NCI-H2029 treated with DMSO at 0.1 percent for 48 hours (cell line): Measurements from ENCODE around the gene WHRN.

Experiments used
- DNase-seq: peaks from one replicate; lab custom pipeline; 2025; lab: John Stamatoyannopoulos, UW

WHRN gene

DNA sequence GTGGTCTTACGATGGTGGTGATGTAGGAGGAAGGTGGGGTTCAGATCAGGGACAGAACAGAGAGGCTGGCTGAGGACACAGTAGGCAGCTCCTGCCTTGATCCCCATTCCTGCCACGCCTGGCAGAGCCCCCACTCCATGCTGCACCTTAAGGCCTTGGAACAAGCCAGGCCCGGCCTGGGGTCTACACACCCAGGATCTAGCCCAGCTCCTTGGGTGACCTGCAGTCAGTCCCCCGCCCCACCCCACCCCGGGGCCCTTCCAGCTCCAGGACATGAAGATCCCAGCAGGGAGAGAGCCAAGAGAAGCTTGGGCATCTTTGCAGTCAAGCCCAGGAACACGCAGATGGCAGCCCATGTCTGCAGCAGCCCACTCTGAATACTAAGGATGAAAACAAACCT, 34.7 kb downstream of the WHRN start:
- no peak for DNase-seq

DNA sequence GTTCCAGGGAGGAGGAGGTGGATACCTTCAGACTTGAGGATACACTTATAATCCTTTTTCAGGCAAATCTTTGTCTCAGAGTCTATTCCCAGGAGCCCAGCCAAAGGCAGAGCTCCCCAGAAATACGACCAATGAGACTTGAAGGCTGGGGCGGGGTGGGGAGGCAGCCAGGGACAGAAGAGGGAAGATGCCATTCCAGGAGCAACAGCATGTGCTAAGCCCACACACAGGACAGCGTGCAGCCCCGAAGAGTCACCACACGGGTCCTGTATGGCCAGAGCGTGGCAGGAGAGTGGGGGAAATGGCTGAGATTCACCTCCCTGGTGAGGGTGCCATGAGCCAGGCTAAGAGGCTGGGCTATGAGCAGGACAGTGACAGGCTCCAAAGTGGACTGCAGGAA, 35.2 kb downstream of the WHRN start:
- DNase-seq: no peak

DNA sequence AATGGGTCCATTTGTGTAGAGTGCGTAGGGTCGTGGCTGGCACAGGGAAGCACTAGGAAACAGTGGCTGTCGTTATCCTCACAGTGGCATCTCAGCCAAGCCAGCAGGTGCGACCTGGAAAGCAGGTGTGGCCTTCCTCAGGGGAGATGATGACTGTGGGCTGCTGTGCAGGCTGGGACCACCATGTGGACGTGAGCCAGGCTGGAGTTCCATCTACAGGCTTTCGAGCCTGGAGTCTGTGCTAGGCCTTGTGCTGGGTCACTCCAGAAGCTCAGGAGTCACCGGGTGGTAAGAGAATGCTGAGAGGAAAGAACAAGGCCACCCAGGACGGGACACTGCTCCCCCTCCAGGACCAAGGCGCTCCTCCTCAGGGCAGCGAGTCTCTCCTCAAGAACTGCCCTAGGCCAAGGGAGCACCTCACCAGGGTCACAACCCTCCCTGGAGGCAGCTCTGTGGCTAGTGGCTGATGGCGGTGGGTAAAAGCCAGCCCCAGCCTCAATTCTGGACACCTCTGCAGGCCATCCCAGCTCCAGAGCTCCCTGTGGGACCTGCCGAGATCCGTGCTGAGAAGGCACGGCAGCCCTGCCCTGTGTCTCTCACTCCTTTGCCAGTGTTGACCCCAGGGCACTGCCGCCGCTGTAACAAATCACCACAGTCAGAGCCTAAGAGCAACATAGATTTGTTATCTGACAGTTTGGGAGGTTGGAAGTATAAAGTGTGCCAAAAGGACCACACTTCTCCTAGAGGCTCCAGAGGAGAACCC, 36.0 kb downstream of the WHRN start:
- no peak for DNase-seq

DNA sequence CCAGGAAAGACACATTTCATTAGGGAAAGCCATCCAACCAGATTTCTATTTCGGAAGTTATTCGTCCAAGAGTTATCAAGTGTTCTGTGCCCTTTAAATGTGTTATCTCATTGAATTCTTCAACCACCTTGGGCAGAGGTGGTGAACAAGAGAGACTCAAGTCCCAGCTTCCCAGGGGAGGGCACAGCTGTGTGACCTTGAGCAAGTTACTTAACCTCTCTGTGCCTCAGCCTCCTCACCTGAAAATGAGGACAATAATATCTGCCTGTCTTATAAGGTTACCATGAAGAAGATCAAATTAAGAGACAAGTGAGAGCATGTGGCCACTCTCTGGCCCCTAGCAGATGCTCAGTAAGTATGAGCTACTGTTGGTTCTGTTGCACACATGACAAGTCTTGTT, 37.4 kb downstream of the WHRN start:
- no peak for DNase-seq

DNA sequence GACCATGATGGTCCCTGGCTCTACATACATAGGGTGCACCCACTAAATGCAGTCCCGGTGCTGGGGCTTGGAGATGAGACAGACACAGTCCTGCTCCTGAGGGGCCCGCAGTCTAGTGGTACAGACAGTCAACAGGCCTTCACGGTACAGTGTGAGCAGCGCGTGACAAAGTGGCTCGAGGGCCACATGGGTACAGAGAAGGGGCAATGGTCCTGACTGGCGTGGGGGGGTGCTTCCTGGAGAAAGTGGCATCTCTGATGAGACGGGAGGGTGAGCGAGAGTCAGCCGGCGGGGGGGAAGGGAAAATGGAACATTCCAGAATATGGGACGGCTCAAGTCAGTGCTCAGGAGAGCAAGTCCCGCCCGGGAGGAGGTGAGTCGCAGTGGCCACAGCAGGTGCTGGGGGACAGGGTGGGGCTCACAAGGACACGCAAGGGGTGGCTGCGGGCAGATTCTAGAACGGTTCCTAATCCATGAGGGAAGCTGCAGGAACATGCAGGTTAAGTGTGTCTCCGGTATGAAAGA, 38.0 kb downstream of the WHRN start:
- no peak for DNase-seq

DNA sequence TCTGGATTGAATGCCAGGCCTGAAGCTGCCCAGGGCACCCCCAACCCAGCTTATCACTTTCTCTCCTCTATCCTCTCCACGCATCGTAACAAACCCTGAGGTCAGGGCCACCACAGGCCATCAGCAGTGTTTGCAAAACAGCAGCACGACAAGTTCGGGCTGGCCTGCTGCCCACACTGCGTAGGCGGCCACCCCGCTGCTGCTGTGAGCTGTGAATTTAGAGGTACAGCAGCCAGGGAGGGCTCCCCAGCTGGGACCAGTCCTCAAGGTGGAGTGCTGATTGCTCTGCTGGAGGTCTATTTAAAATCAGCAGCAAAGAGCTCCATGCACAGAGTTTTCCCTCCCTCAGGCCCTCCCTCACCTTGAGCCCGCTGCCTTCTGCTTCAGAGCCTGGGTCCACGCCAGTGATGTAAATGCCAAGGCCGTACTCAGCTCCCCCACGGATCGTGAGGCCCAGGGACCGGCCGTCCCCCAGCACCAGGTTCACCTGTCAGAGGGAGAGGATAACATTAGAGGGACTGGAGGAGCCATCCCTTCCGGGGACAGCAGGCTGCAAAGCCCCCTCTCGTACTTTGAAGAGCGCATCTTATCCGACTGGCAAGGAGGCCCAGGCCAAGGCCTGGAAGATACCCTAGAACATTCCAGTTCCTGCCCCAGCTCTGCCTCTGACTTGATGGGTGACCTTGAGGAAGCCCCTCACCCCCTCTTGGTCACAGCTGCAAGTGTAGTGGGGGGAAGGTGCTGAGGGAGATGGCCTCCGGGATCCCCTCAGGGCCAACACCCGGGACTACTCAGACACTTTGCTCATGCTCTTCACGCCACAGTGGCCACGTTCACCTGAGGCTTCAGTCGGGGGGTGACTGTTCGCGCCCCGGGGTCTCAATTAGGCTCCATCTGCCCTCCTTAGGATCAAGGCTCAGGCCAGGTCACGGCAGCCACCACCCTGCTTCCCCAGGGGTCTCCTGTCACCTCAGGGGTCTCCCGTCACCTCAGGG, 39.1 kb downstream of the WHRN start:
- no peak for DNase-seq

DNA sequence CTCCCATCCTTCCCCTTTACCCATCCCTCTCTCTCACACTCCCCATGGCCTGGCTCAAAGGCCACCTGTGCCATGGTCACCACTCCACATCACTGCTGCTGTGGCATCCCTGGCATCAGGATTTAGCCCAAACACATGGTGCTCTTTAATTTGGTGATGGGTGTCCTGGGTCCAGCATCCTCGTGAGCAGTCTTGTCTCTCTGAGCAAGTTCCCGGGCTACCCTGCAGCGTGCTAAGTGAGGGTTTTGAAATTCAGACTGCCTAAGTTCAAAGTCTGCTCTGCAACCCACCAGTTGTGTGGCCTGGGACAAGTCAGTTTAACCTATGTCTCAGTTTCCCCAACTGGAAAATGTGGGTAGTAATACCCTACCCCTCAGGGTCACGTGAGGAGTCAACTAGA, 39.9 kb downstream of the WHRN start:
- no peak for DNase-seq

DNA sequence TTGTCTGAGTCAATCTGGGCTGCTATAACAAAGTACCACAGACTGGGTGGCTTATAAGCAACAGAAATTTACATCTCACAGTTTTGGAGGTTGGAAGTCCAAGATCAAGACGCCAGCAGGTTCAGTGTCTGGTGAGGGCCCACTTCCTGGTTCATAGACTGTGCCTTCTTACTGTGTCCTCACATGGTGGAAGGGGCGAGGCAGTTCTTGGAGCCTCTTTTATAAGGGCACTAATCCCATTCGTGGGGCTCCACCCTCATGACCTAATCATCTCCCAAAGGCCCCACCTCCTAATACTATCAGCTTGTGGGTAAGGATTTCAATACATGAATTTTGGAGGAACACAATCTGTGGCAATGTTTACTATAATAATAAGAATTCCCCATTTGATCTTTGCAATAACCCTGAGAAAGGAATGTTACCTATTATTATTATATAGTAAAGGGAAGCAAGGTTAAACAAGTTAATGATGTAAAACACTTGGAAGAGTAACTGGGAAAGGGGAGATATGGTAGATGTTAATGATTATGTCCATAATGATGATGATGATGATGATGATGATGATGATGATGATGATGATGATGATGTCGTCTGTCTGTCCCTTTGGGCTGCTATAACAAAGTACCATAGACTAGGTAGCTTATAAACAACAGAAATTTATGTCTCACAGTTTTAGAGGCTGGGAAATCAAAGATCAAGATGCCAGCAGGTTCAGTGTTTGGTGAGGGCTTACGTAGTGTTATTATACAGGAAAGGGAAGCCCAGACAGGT, 40.8 kb downstream of the WHRN start:
- no peak for DNase-seq

DNA sequence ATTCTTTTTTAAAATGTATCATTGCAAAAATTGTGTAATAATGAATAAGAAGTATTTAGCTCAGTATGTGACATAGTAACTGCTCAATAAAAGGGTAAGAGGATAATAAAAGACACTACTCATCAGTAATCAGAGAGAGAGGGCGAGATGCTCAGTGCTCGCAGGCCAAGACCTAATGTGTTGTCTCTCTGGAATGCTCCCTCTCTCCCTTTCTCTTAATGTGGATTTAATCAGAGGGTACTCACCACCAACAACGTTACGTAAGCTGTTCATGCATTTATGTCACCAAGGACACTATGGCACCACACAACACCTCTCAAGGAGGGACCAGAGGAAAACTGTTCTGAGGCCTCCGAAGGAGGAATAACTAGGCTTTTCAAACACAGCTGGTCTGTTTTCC, 42.5 kb downstream of the WHRN start:
- no peak for DNase-seq

DNA sequence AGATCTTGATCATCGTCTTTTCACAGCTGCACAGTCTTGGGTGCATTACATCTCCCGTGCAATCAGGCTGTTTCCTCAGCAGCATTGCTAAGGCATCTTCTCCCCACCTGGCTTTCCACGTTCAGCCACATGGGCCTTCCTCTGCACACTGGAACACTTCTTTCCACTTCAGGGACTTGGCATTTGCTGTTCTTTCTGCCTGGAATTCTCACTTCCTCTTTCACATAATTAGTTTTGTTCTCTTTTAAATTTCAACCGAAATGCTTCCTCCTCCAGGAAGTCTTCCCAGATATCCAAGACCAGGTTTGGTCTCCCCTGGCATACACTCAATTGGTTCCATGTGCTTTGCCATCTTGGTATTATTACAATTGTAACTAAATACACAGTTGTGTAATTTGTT, 43.8 kb downstream of the WHRN start:
- no peak for DNase-seq

DNA sequence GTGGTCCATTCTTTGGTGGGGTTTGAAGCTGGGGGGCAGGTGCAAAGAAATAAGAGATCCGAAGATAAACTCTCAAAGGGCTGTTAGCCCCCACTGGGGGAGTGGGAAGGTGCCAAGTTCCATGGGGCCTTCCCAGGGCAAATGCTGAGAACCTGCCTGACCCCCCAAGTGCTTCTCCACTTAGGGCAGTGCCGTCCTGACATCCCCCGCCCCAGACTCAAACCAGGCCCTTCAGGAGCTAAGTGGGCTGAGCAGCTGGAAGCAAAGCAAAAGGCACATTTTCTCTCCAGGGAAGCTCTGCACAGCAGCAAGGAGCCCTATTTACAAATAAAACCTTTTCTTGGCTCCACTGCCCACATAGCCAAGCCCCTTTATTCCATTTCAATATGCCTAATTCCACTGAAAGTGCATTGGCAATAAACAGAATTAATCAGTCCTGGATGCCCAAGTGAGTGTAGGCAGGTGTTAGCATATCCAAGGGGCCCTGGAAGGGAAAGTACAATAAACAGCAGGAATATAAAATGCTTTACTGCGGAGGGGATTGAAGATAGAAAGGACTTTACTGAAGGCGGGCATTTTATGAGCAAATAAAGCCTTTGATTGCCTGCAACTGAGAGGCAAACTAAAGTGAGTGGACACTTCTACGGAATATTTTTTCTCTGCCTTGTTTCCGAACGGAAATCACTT, 44.6 kb downstream of the WHRN start:
- no peak for DNase-seq

DNA sequence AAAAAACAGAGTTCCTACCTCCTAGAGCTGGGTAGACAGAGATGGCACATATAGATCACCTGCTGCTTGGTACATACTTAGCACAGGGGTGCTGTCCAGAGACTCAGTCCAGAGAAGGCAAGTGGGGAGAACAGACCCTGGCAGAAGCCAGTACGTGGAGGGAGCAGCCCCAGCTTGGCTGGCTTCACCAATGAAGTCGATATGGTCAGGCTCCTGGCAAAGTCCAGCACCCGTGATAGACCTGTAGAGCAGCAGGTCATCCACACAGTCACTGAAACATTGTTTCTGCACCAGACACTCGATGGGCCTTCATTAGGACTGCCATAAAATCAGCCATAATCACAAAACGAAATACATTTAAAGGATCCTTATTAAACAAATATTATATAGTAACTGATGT, 45.8 kb downstream of the WHRN start:
- DNase-seq: no peak

DNA sequence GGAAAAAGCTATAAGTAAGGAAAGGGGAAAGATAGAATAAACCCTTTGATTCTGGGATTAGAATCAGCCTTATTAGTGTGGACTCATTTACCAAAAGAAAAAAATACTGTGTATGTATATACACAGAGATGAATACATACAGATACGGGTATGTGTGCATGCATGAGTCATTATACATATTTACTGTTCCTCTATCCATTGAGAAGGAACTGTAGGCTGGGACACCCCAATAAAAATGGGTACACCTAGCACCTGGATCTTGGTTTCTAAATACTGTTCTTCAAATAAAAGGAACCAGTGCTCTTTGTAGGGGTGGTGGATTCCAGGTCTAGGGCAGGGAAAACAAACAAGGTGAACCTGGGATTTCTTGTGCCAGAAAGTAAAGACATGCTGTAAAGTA, 48.3 kb downstream of the WHRN start:
- no peak for DNase-seq

DNA sequence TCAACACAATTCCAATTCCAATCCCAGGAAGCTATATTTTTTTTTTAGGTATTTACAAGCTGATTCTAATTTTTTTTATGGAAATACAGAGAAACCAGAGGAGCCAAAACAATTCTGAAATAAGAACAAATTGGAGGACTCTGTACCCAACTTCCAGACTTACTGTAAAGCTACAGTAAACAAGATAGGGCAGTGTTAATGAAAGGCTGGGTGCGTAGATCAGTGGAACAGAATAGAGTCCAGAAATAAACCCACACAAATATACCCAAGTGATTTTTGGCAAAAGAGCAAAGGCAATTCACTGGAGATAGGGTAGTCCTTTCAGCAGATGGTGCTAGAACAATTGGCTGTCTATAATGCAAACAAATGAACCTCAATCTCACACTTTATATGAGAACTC, 50.6 kb downstream of the WHRN start:
- no peak for DNase-seq

DNA sequence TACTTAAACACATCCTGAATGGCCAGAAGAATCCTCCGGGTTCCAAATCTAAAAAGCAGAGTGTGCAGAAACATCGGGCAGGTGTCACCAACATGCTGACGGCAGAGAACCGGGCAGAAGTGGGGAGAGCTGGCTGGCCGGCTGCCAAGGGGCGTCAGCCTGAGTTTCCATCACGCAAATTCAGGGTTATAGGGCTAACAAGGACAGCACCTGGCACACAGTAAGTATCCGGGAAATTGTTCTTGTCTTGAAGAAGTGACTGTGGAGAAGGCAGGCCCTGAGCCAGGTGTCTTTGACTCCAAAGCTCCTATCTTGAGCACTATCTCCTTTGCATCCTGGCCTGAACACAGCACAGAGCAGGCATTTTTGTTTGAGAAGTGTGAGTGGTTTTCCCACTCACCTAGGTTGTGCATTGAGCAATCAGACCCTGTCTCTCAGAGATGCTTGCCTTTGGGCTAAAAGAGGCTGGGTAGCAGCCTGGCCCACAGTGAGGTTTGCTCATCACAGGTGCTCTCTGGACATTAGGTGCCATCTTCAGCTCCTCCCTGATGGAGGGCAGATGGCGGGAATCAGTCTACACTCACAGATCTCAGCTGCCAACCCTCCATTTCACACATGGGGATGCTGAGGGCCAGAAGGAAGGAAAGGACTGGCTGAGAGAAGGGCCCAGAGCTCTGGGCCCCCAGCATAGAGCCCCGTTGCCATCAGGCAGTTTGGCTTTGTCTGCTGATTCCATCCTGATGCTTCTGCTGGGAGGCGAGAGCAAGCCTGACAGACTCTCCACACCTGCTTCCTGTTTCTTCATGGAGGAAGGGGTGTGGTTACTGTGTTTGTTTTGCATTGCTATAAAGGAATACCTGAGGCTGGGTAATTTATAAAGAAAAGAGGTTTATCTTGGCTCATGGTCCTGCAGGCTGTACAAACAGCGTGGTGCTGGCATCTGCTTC, 52.8 kb downstream of the WHRN start:
- DNase-seq: peak; percentile 14

DNA sequence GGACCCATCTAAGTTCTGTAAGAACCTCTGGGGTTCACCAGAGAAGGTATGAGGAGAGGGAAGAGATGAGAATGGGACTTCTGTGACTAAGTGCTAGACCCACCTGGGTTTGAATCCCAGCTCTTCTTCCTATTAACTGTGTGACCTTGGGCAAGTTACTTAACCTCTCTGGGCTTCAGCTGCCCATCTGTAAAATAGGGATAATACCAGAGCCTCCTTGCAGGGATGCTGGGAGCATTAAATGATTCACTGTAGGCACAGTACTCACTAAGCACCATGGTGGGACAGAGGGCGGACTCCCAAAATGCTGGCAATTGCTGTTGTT, 53.6 kb downstream of the WHRN start:
- DNase-seq: no peak

DNA sequence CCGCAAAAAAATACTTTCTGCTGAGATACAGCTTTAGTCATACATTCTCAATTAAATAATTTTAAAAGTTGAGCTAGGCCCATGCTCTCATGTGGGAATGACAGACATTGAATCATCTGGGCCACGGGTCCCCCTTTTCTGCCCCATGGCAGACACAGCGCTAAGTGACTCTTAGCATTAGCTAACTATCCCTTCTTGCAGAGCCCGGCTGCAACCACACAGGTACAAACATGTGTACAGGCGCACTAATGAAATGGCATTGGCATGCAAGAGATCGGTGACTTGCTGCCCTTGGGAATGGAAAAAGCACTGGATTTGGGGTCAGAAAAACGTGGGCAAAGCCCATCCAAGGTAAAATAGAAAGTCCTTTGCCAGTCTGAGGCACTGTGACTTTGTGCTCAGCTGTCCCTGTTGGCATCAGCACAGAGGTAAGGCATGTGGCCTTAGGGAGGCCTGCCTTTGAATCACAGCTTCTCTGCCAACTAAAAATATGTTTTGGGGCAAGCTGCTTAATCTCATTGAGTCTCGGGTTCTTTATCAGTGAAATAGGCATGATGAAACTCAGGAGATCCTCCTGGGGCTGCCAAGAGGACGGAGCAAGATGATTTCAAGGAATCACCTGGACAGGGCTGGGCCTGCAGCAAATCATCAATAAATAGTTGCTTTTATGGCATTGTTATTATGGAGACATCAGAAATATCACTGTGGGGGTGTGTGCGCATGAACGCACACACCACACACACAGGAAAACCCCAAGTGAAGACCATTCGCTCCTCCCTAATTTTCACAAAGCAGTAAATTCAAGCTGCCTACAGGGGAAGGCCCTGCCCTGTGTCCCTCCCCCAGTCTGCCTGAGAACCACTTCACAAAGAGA, 54.2 kb downstream of the WHRN start:
- no peak for DNase-seq

DNA sequence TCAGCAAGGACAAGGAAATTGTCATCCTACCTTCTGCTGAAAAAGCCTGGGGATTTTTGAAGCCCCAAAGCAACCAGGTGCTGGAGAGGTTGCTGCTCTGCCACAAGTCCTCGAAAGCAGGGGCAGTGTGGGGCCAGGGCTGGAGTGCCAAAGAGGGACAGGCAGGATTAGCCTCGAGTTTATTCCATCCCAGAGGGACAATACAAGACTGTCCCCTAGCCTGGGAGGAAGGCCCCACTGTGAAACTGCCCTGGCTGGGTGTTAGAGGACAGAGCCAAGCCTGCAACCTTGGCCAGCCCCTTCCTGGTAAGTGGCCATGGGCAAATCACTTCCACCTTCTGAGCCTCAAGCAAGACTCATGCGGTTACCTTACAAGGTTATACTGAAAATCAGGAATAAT, 55.1 kb downstream of the WHRN start:
- DNase-seq: no peak

DNA sequence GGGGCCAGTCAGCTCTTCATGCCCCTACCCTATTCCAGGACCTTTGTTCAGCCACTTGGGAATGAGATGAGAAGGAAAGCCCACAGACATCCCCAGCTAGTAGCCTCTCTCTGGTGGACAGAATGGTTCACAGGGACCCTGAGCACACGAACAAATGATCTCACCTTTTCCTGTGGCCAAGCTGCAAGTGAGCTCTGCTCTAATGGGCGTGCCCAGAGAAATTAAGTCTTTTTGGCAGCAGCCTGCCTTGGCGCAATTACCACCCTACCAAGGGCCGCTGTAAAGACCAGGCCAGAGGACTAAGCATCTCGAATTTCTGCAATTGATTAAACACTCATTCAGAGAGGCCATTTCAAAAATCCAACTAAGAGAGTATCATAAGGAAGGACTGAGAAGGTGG, 56.0 kb downstream of the WHRN start:
- DNase-seq: no peak

DNA sequence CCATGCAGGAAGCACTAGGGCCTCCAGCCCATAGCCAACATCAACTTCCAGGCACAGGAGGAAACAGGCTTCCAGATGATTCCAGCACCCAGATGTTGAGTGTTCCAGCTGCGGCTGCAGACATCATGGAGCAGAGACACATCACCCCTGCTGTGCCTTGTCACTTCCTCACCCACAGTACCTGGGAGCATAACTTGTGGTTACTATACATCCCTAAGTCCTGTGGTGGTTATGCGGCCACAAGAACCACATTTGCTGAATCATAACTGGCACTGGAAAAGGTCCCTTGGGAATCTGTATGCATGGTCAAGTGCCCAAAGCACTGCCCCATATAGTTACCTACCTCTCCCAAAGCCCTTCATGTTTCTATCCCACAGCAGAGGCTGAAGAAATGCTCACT, 56.6 kb downstream of the WHRN start:
- DNase-seq: no peak
